Uterus (tissue), 2 donors: Measurements from ENCODE around the gene MEP1A.

ENCODE experiments used
- POLR2A ChIP-seq, 2 donors: fragments of 450-650 bp; IDR thresholded peaks; one replicate each; pipeline ENCODE4 v1.6.1; 2016; ENCODE audit warnings: antibody characterized with exemption in 2 of 2, mild to moderate bottlenecking in 1 of 2, moderate library complexity in 1 of 2
- TF ChIP-seq, protein P1 (sequence below), 4 experiments: fragments of 200-600 bp in 2 of 4; fragments of 450-650 bp in 2 of 4; sonication (generic) in 2 of 4; IDR thresholded peaks; one replicate each; pipeline ENCODE4 v1.5.1; 2016 to 2019; ENCODE audit warnings: antibody characterized with exemption in 4 of 4, mild to moderate bottlenecking in 2 of 4, moderate library complexity in 1 of 4

- TF ChIP-seq POLR2A (IDR thresholded peaks at IDR 0.05), result no peak
- TF ChIP-seq, protein P1, sequence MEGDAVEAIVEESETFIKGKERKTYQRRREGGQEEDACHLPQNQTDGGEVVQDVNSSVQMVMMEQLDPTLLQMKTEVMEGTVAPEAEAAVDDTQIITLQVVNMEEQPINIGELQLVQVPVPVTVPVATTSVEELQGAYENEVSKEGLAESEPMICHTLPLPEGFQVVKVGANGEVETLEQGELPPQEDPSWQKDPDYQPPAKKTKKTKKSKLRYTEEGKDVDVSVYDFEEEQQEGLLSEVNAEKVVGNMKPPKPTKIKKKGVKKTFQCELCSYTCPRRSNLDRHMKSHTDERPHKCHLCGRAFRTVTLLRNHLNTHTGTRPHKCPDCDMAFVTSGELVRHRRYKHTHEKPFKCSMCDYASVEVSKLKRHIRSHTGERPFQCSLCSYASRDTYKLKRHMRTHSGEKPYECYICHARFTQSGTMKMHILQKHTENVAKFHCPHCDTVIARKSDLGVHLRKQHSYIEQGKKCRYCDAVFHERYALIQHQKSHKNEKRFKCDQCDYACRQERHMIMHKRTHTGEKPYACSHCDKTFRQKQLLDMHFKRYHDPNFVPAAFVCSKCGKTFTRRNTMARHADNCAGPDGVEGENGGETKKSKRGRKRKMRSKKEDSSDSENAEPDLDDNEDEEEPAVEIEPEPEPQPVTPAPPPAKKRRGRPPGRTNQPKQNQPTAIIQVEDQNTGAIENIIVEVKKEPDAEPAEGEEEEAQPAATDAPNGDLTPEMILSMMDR (IDR thresholded peaks at IDR 0.05), result no peak
Measured at GRCh38 chr6:46743425-46744158, 49.6 kb upstream of the MEP1A start.
